ENCODE data around the gene ALDOB.

ALDOB gene

DNA sequence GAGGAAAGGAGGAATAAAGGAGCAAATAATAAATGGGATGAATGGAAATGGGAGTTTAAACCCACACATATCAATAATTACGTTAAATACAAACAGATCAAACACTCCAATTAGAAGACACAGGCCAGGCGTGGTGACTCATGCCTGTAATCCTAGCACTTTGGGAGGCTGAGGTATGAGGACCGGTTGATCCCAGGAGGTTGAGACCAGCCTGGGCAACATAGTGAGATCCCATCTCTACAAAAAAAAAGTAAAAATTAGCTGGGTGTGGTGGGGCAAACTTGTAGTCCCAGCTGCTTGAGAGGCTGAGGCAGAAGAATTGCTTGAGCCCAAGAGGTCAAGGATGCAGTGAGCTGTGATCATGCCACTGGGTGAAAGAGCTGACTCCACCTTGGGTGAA lies 54.5 kb downstream of the ALDOB start:
- no peaks in the 10 kb centered on the region for H3K4me1 ChIP-seq (ENCODE audit: insufficient read depth, low read length)
- no peak overlapping the region for H3K9ac ChIP-seq (ENCODE audit: low read length)
- H3K36me3 ChIP-seq (ENCODE audit: insufficient read depth, low read length): no peaks in the 10 kb centered on the region
- H3K4me3 ChIP-seq (ENCODE audit: low read depth in 1 of 2, low read length in 2 of 2): no peak overlapping the region
- no peak overlapping the region for H3K27ac ChIP-seq (ENCODE audit: low read depth, low read length)
- H3K9me3 ChIP-seq (ENCODE audit: low read length): no peaks in the 10 kb centered on the region
- H3K27me3 ChIP-seq (ENCODE audit: control insufficient read depth in 1 of 2, insufficient read depth in 2 of 2, low read length in 2 of 2): no peaks in the 10 kb centered on the region

DNA sequence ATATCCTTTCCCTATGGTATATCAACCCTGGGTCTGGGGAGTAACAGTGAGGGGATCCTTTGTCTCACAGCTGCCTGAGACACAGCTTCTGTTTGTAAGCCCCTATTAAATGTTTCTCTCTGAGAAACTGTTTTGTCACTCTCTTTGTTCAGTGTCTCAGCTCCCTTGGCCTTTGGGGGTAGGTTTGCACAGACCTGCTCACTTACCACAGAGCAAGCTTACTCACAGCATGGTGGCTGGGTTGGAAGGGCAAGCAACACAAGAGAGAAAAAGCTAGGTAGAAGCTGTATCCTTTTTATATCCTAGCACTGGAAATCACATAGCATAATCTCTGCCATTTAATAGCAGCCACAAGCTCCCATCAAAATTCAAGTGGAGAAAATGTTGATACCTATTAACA lies 55.3 kb downstream of the ALDOB start:
- Histone ChIP-seq H3K9ac (ENCODE audit: low read length) (no peak overlapping the region), H3K27me3 (ENCODE audit: control insufficient read depth in 1 of 2, insufficient read depth in 2 of 2, low read length in 2 of 2) (no peaks in the 10 kb centered on the region), H3K27ac (ENCODE audit: low read depth, low read length) (no peak overlapping the region), H3K36me3 (ENCODE audit: insufficient read depth, low read length) (no peaks in the 10 kb centered on the region), H3K4me3 (ENCODE audit: low read depth in 1 of 2, low read length in 2 of 2) (no peak overlapping the region), H3K4me1 (ENCODE audit: insufficient read depth, low read length) (no peaks in the 10 kb centered on the region), H3K9me3 (ENCODE audit: low read length) (no peaks in the 10 kb centered on the region)

DNA sequence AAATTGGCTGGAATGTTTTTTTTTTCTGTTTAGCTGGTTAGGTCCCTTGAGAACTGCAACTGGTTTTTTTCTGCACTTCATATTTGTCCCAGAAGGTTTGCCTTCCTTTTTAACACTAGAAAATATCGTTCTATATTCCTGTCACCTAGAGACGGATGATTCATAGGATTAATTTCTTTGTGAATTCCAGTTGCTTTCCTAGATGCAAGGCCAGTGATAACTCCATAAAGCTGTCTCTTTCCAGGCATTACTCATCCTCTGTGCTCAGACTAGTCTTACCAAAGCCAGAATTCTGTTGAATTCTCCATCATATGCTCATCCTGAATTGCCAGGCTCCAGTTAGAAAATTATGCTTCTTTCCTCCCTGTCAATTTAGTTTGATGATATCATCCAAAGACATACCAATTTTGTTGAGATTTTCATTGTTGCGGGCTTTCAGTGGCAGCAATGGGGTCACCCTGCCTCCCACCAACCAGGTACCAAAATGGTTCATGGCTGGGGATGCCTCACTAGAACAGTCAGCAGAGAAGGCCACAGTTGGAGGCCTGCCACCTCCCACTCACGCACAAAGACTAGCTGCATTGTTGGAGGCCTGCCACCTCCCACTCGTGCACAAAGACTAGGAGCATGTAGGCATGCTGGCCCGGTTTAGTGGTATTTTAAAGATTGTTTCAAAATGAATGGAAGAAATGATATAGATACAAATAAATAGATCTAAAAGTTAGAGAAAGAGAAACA lies 59.3 kb downstream of the ALDOB start:
- H3K9ac ChIP-seq (ENCODE audit: low read length): no peak overlapping the region

DNA sequence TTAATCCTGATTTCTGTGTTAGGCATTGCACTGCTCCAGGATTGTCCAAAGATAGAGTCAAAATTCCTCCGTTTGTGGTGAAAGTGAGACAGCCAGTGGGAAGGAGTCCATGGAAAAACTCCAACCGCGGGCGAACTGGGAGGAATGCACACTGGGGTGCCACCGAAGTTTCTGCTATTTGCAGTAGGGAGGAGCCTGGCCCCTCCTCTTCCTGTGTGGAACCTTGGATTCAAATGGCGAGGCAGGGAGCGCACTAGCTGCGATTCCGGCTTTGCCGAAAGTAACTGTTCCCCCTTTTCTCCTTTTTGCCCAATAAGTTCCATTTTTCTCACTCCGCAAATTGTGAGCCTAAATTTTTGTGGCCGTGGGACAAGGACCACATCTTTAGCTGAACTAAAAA lies 60.0 kb downstream of the ALDOB start:
- no peaks in the 10 kb centered on the region for H3K27me3 ChIP-seq (ENCODE audit: control insufficient read depth in 1 of 2, insufficient read depth in 2 of 2, low read length in 2 of 2)
- no peak overlapping the region for H3K9ac ChIP-seq (ENCODE audit: low read length)
- no peak overlapping the region for H3K27ac ChIP-seq (ENCODE audit: low read depth, low read length)
- no peak overlapping the region for H3K4me3 ChIP-seq (ENCODE audit: low read depth in 1 of 2, low read length in 2 of 2)
- H3K9me3 ChIP-seq (ENCODE audit: low read length): no peaks in the 10 kb centered on the region
- no peaks in the 10 kb centered on the region for H3K36me3 ChIP-seq (ENCODE audit: insufficient read depth, low read length)
- no peaks in the 10 kb centered on the region for H3K4me1 ChIP-seq (ENCODE audit: insufficient read depth, low read length)

More for the DNA sequence above, 59.3 kb downstream of the ALDOB start:
- no peaks in the 10 kb centered on the region for H3K36me3 ChIP-seq (ENCODE audit: insufficient read depth, low read length)
- no peak overlapping the region for H3K4me3 ChIP-seq (ENCODE audit: low read depth in 1 of 2, low read length in 2 of 2)
- H3K27me3 ChIP-seq (ENCODE audit: control insufficient read depth in 1 of 2, insufficient read depth in 2 of 2, low read length in 2 of 2): no peaks in the 10 kb centered on the region
- H3K4me1 ChIP-seq (ENCODE audit: insufficient read depth, low read length): no peaks in the 10 kb centered on the region
- H3K9me3 ChIP-seq (ENCODE audit: low read length): no peaks in the 10 kb centered on the region
- no peak overlapping the region for H3K27ac ChIP-seq (ENCODE audit: low read depth, low read length)

DNA sequence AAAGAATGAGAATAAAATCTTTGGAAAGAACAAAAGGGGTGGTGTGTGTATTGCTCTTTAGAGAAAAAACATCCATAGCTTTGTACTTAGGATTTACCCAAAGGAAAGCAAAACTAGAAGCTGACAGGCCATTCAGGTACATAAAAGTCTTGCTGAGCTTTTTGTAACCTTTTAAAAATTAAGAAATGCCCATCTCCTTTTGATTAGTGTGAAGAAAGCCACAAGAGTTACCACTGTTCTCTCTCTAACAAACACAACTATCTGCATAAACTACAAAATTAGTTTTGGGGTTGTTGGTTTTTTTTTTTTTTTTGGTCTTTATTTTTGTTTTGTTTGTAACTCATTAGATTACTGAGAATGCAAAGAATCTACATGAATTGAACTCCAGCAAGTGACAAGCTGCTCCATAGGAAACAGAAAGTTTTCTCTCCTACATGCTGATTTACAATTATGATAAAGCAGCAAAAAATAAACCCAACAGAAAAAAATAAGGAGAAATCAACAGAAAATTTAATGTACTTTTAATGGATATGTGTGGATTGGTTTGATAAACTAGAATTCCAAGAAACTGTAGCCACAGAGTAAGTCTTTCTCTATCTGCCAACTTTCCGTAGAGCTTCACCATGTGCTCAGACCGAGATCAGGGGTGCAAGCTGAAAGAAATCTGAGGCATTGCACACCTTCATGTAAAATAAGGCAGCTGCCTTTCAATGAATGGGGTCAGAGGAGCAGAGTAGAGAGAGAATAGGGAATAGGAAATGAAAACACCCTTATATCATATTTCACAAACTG lies 63.1 kb downstream of the ALDOB start:
- H3K27me3 ChIP-seq (ENCODE audit: control insufficient read depth in 1 of 2, insufficient read depth in 2 of 2, low read length in 2 of 2): no peaks in the 10 kb centered on the region
- H3K4me1 ChIP-seq (ENCODE audit: insufficient read depth, low read length): no peaks in the 10 kb centered on the region
- H3K27ac ChIP-seq (ENCODE audit: low read depth, low read length): no peak overlapping the region
- H3K4me3 ChIP-seq (ENCODE audit: low read depth in 1 of 2, low read length in 2 of 2): no peak overlapping the region
- no peaks in the 10 kb centered on the region for H3K9me3 ChIP-seq (ENCODE audit: low read length)
- H3K36me3 ChIP-seq (ENCODE audit: insufficient read depth, low read length): no peaks in the 10 kb centered on the region
- H3K9ac ChIP-seq (ENCODE audit: low read length): no peak overlapping the region

- H3K27me3 ChIP-seq (ENCODE audit: control insufficient read depth in 1 of 2, insufficient read depth in 2 of 2, low read length in 2 of 2): no peaks in the 10 kb centered on the region
- H3K4me1 ChIP-seq (ENCODE audit: insufficient read depth, low read length): no peaks in the 10 kb centered on the region
- H3K4me3 ChIP-seq (ENCODE audit: low read depth in 1 of 2, low read length in 2 of 2): no peak overlapping the region
- H3K27ac ChIP-seq (ENCODE audit: low read depth, low read length): no peak overlapping the region
- no peak overlapping the region for H3K9ac ChIP-seq (ENCODE audit: low read length)
- no peaks in the 10 kb centered on the region for H3K9me3 ChIP-seq (ENCODE audit: low read length)
- H3K36me3 ChIP-seq (ENCODE audit: insufficient read depth, low read length): no peaks in the 10 kb centered on the region
Observed at GRCh38 chr9:101371813-101372212, 63.8 kb downstream of the ALDOB start.

Data from muscle layer of colon (tissue), 2 donors.